Astrocyte (in vitro differentiated cells and primary cell): ENCODE results near the gene WHRN. TPM values are rescaled to one million over a fixed set of nuclear protein-coding genes. Genes with fewer than 3 reads are reported as not detected.

Experiments
- DNase-seq: peaks from one replicate; pipeline ENCODE4 v3.0.0-alpha.2; 2010; ENCODE audit warnings: low read depth
- FAIRE-seq: peaks from 2 replicates; lab custom pipeline; 2011; peaks lifted over from hg19 to GRCh38; lab: Jason Lieb, UNC
- H2AFZ ChIP-seq: 2 replicates; pipeline ENCODE4 v1.6.0; 2012; ENCODE audit warnings: low read depth, low read length, inconsistent platforms
- H3K27ac ChIP-seq: 2 replicates; pipeline ENCODE4 v1.5.1; 2011; ENCODE audit warnings: low read depth, low read length, inconsistent platforms
- H3K27me3 ChIP-seq: 2 replicates; pipeline ENCODE4 v1.6.0; 2011; ENCODE audit warnings: low read length, inconsistent platforms; ENCODE audit not compliant: insufficient read depth
- H3K36me3 ChIP-seq: 2 replicates; pipeline ENCODE4 v1.5.1; 2011; ENCODE audit warnings: low read length, inconsistent platforms; ENCODE audit not compliant: insufficient read depth
- H3K4me1 ChIP-seq: 2 replicates; pipeline ENCODE4 v1.5.1; 2011; ENCODE audit warnings: low read length, inconsistent platforms; ENCODE audit not compliant: insufficient read depth
- H3K4me2 ChIP-seq: 2 replicates; pipeline ENCODE4 v1.6.0; 2012; ENCODE audit warnings: low read length, inconsistent platforms
- H3K4me3 ChIP-seq: 2 replicates; pipeline ENCODE4 v1.5.1; 2011; ENCODE audit warnings: low read depth, mild to moderate bottlenecking, low read length, inconsistent platforms; ENCODE audit not compliant: insufficient read depth
- H3K79me2 ChIP-seq: 2 replicates; pipeline ENCODE4 v1.6.0; 2012; ENCODE audit warnings: mild to moderate bottlenecking, low read length, inconsistent platforms; ENCODE audit not compliant: insufficient read depth
- H3K9ac ChIP-seq: 2 replicates; pipeline ENCODE4 v1.6.0; 2012; ENCODE audit warnings: mild to moderate bottlenecking, low read length, inconsistent platforms
- H3K9me3 ChIP-seq: 2 replicates; pipeline ENCODE4 v1.5.1; 2012; ENCODE audit warnings: low read depth, mild to moderate bottlenecking, low read length, inconsistent platforms; ENCODE audit not compliant: insufficient read depth
- H4K20me1 ChIP-seq: 2 replicates; pipeline ENCODE4 v1.6.0; 2012; ENCODE audit warnings: low read length, inconsistent platforms; ENCODE audit not compliant: insufficient read depth
- H3K27ac Mint-ChIP-seq: one replicate; pipeline ENCODE4 v1.8.0; 2021; ENCODE audit warnings: mild to moderate bottlenecking, mixed read lengths; ENCODE audit not compliant: unreplicated experiment
- H3K27me3 Mint-ChIP-seq: one replicate; pipeline ENCODE4 v1.8.0; 2021; ENCODE audit warnings: low read depth, mixed read lengths; ENCODE audit not compliant: unreplicated experiment
- H3K36me3 Mint-ChIP-seq: one replicate; pipeline ENCODE4 v1.8.0; 2021; ENCODE audit warnings: low read depth, mixed read lengths; ENCODE audit not compliant: unreplicated experiment
- H3K4me1 Mint-ChIP-seq: one replicate; pipeline ENCODE4 v1.8.0; 2021; ENCODE audit warnings: low read depth, mixed read lengths; ENCODE audit not compliant: unreplicated experiment
- H3K4me3 Mint-ChIP-seq: one replicate; pipeline ENCODE4 v1.8.0; 2021; ENCODE audit warnings: mild to moderate bottlenecking, moderate library complexity, mixed read lengths; ENCODE audit not compliant: unreplicated experiment
- H3K9me3 Mint-ChIP-seq: one replicate; pipeline ENCODE4 v1.8.0; 2021; ENCODE audit warnings: mild to moderate bottlenecking, mixed read lengths; ENCODE audit not compliant: unreplicated experiment
- EZH2 ChIP-seq: IDR thresholded peaks from 2 replicates; pipeline ENCODE4 v1.6.1; 2012; ENCODE audit warnings: mild to moderate bottlenecking, low read length, inconsistent platforms; ENCODE audit not compliant: insufficient read depth
- total RNA-seq: library from RNA; stranded (reverse); gene quantifications from 2 replicates; pipeline ENCODE4 v1.2.1, GENCODE V29; 2021
- TF ChIP-seq, protein P1 (sequence below): IDR thresholded peaks from 2 replicates; pipeline ENCODE4 v1.5.1; 2011; ENCODE audit warnings: low read depth, mild to moderate bottlenecking, inconsistent platforms, low read length, moderate library complexity; ENCODE audit not compliant: insufficient read depth

WHRN gene
- total RNA-seq, 1 donor from 2014 or later = 10.2 TPM

- TF ChIP-seq EZH2 = no peak
- TF ChIP-seq, protein P1, sequence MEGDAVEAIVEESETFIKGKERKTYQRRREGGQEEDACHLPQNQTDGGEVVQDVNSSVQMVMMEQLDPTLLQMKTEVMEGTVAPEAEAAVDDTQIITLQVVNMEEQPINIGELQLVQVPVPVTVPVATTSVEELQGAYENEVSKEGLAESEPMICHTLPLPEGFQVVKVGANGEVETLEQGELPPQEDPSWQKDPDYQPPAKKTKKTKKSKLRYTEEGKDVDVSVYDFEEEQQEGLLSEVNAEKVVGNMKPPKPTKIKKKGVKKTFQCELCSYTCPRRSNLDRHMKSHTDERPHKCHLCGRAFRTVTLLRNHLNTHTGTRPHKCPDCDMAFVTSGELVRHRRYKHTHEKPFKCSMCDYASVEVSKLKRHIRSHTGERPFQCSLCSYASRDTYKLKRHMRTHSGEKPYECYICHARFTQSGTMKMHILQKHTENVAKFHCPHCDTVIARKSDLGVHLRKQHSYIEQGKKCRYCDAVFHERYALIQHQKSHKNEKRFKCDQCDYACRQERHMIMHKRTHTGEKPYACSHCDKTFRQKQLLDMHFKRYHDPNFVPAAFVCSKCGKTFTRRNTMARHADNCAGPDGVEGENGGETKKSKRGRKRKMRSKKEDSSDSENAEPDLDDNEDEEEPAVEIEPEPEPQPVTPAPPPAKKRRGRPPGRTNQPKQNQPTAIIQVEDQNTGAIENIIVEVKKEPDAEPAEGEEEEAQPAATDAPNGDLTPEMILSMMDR = no peak
- no peak for FAIRE-seq
These were observed 19.0 kb upstream of the WHRN start for GRCh38 chr9:114524247-114524681.

GRCh38 chr9:114522847-114523246 is 17.6 kb upstream of the WHRN start:
- Histone ChIP-seq H3K27ac (no peak overlapping the region), H3K79me2 (no peaks in the 10 kb centered on the region), H3K4me2 (no peak overlapping the region), H3K4me3 (no peak overlapping the region), H3K9ac (no peak overlapping the region), H3K36me3 (no peaks in the 10 kb centered on the region), H3K4me1 (peaks cover 4% of the 10 kb centered on the region), H3K9me3 (no peaks in the 10 kb centered on the region), H2AFZ (no peak overlapping the region), H4K20me1 (no peaks in the 10 kb centered on the region), H3K27me3 (peaks cover 8% of the 10 kb centered on the region)
- DNase-seq (no peak), FAIRE-seq (no peak)
- H3K9me3 Mint-ChIP-seq = no peaks in the 10 kb centered on the region
- no peak for TF ChIP-seq EZH2
- TF ChIP-seq, protein P1 = no peak
- no peak overlapping the region for H3K27ac Mint-ChIP-seq
- peaks cover 36% of the 10 kb centered on the region for H3K27me3 Mint-ChIP-seq
- no peaks in the 10 kb centered on the region for H3K36me3 Mint-ChIP-seq
- H3K4me3 Mint-ChIP-seq = no peak overlapping the region
- H3K4me1 Mint-ChIP-seq = no peaks in the 10 kb centered on the region

More at GRCh38 chr9:114524247-114524681, 19.0 kb upstream of the WHRN start:
- Mint-ChIP-seq H3K9me3 (no peaks in the 10 kb centered on the region), H3K27me3 (peaks cover 36% of the 10 kb centered on the region), H3K4me1 (no peaks in the 10 kb centered on the region), H3K4me3 (no peak overlapping the region), H3K27ac (no peak overlapping the region), H3K36me3 (no peaks in the 10 kb centered on the region)
- Histone ChIP-seq H3K27me3 (peaks cover 8% of the 10 kb centered on the region), H4K20me1 (no peaks in the 10 kb centered on the region), H3K27ac (no peak overlapping the region), H3K4me2 (no peak overlapping the region), H3K9ac (no peak overlapping the region), H3K9me3 (no peaks in the 10 kb centered on the region), H3K4me3 (no peak overlapping the region), H3K79me2 (no peaks in the 10 kb centered on the region), H2AFZ (no peak overlapping the region), H3K4me1 (peaks cover 4% of the 10 kb centered on the region), H3K36me3 (no peaks in the 10 kb centered on the region)
- DNase-seq = peak; percentile 61

DNA sequence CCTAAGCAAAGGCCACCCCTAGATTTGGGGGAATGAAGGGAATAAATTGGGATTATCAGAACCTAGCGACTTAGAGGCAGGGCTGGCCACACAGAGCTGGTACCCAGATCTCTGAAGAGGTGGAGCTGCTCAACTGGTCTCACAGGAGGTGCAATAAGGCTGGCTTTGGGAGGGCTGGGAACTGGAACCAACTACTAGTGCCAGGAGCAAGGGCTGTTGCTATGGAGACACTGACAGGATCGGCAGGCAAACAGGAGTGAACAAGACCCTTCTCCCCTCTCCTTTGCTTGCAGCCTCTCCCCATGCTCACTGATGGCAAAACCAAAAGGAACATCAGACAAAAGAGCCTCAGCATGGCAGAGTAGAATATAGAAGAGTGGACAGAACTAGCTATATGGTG is 17.0 kb upstream of the WHRN start:
- H3K27me3 Mint-ChIP-seq = peaks cover 33% of the 10 kb centered on the region
- peaks cover 4% of the 10 kb centered on the region for H3K4me1 ChIP-seq
- no peaks in the 10 kb centered on the region for H3K4me1 Mint-ChIP-seq
- H3K27me3 ChIP-seq = peaks cover 8% of the 10 kb centered on the region
- H3K36me3 ChIP-seq = no peaks in the 10 kb centered on the region
- H3K27ac ChIP-seq = no peak overlapping the region
- H3K9ac ChIP-seq = no peak overlapping the region
- no peak for TF ChIP-seq EZH2
- TF ChIP-seq, protein P1 = no peak
- no peak overlapping the region for H3K4me2 ChIP-seq
- H2AFZ ChIP-seq = no peak overlapping the region
- no peak overlapping the region for H3K27ac Mint-ChIP-seq
- no peak overlapping the region for H3K4me3 Mint-ChIP-seq
- DNase-seq = no peak
- FAIRE-seq = no peak
- no peak overlapping the region for H3K4me3 ChIP-seq
- no peaks in the 10 kb centered on the region for H4K20me1 ChIP-seq
- no peaks in the 10 kb centered on the region for H3K9me3 Mint-ChIP-seq
- no peaks in the 10 kb centered on the region for H3K36me3 Mint-ChIP-seq
- H3K79me2 ChIP-seq = no peaks in the 10 kb centered on the region
- no peaks in the 10 kb centered on the region for H3K9me3 ChIP-seq
